Adrenal gland (tissue), 5 donors: ENCODE data around the gene UBAC2.

ENCODE experiments used
- POLR2A ChIP-seq, 2 donors: fragments of 450-650 bp; IDR thresholded peaks; one replicate each; pipeline ENCODE4 v1.6.1; 2017; ENCODE audit warnings: antibody characterized with exemption in 2 of 2, mild to moderate bottlenecking in 2 of 2, moderate library complexity in 1 of 2
- TF ChIP-seq, protein P1 (sequence below), 6 experiments: fragments of 450-650 bp in 4 of 6; fragments of 200-600 bp in 2 of 6; sonication (generic) in 1 of 6; IDR thresholded peaks; 1 replicate in 5 of 6; 2 replicates in 1 of 6; pipeline versions ENCODE4 v1.5.1 to v1.8.0; 2016 to 2021; ENCODE audit warnings: antibody characterized with exemption in 6 of 6, mild to moderate bottlenecking in 2 of 6, moderate library complexity in 1 of 6
- donor health status: DM: no; HTN: no; CAD: no.

DNA sequence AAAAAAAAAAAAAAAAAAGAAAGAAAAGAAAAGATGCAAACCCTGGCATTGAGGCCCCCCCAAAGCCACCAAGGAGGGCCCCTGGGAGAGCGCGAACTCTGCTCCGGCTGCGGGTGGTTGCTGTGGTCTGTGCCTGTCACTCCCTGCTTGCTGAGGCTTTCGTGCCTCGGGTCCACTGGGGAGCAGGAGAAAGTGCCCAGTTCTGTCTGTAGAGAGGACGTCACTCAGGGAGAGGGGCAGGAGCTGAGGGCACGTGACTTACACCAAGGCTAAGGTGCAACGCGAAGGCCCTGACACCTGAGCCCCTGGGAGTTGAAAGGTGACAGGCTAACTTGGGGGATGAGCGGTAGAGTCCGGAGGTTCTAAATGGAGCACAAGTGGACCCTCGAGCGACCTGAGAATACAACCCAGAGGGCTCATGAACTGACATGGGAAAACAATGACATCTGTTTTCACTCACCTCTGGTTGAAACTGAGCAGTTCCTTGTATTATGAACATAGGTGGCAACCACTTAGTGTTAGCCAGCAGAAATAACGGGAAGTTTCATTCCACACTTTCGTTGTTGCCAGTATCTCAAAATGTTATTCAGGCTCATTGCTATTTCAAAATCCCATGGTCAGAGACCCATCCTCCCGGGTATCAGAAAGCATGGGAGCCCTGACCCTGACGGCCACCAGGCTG, 231.4 kb downstream of the UBAC2 start:
- no peak for TF ChIP-seq POLR2A (IDR thresholded peaks at IDR 0.05)
- TF ChIP-seq, protein P1, sequence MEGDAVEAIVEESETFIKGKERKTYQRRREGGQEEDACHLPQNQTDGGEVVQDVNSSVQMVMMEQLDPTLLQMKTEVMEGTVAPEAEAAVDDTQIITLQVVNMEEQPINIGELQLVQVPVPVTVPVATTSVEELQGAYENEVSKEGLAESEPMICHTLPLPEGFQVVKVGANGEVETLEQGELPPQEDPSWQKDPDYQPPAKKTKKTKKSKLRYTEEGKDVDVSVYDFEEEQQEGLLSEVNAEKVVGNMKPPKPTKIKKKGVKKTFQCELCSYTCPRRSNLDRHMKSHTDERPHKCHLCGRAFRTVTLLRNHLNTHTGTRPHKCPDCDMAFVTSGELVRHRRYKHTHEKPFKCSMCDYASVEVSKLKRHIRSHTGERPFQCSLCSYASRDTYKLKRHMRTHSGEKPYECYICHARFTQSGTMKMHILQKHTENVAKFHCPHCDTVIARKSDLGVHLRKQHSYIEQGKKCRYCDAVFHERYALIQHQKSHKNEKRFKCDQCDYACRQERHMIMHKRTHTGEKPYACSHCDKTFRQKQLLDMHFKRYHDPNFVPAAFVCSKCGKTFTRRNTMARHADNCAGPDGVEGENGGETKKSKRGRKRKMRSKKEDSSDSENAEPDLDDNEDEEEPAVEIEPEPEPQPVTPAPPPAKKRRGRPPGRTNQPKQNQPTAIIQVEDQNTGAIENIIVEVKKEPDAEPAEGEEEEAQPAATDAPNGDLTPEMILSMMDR (IDR thresholded peaks at IDR 0.05) = no peak
